ENCODE data around the gene UBR7.
"Not testable (repeated sequence)": the region's sequence is repeated elsewhere in the genome, so short reads cannot be mapped to it uniquely, and the experiment has no call there.

Gene UBR7, protein sequence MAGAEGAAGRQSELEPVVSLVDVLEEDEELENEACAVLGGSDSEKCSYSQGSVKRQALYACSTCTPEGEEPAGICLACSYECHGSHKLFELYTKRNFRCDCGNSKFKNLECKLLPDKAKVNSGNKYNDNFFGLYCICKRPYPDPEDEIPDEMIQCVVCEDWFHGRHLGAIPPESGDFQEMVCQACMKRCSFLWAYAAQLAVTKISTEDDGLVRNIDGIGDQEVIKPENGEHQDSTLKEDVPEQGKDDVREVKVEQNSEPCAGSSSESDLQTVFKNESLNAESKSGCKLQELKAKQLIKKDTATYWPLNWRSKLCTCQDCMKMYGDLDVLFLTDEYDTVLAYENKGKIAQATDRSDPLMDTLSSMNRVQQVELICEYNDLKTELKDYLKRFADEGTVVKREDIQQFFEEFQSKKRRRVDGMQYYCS

DNA sequence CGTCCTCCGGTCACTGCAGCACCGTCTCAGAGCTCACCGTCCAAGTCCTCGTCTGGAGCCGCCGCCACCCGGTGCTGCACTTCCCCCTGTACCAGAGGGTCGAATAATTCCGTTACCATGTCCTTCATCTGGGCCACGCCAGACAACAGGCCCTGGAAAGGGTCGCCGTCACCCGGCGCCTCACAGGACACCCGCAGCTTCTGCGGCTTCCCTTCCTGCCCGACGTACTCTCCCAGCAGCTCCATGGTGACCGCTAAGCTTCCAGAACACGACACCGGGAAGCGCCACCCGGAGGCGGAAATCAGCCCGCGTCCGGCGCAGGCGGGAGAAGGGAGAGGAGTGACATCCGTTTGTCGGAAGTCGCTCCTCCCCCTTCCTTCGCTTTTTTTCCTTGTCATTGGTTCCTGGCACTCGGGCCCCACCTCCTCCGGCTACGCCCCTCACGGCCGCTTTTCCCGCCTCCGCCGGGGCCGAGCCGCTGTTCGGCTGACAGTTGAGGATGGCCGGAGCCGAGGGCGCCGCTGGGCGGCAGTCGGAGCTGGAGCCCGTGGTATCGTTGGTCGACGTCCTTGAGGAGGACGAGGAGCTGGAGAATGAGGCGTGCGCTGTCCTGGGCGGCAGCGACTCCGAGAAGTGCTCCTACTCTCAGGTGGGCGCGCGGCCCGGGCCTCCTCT lies at the start of gene UBR7, which contains the start of gene GON7:
Gene UBR7, plus strand, starts transcription at position 464 of the 675 bp plus-strand sequence. Its CDS starts 36 bp downstream, at position 500.
Gene GON7, minus strand, starts transcription at position 273 of the 675 bp plus-strand sequence. Its CDS starts 28 bp downstream, at position 245.
- DNase-seq: peak; percentile 95

DNA sequence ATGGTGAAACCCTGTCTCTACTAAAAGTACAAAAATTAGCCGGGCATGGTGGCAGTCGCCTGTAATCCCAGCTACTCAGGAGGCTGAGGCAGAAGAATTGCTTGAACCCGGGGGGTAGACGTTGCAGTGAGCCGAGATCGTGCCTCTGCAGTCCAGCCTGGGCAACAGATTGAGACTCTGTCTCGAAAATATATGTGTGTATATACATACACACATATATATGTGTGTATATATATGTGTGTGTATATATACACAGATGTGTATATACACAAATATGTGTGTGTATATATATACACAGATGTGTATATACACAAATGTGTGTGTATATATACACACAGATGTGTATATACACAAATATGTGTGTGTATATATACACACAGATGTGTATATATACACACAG lies 48.7 kb upstream of the UBR7 start:
- not testable (repeated sequence) for DNase-seq

DNA sequence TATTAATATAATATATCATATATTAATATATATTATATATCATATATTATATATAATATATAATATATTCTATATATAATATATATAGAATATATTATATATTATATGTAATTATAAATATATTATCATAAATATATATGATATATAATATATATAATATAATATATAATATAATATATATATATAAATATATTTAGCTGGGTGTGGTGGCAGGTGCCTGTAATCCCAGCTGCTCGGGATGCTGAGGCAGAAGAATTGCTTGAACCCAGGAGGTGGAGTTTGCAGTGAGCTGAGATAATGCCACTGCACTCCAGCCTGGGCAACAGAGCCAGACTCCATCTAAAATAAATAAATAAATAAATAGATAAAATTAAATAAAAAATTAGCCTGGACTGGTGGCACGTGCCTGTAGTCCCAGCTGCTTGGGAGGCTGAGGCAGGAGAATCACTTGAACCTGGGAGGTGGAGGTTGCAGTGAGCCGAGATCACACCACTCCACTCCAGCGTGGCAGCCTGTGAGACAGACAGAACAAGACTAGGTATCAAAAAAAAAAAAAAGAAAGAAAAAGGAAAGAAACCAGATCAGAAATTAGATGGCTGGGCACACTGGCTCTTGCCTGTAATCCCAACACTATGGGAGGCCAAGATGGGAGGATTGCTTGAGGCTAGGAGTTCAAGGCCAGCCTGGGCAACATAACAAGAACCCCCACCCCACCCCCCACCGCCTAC lies 47.3 kb upstream of the UBR7 start:
- DNase-seq: peak; percentile 11

DNA sequence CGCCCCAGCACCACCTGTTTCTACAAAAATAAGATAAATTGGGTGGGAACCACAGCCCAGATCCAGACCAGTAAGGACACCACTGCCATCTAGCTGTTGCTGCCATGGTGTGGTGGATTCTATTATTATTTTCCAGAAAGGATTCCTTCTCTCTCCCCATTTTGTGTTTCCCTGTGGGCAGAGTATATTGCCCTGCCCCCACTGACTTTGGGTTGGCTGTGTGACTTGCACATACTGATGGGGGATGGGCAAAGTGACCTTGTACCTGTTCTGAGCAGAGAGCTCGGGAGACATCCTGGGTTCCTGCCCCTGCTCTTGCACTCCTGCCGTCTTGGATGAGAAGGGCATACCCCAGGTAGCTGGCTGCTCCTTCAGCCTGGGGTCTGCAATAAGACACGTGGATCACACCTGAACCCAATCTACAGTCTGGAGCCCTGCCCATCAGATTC lies 46.7 kb upstream of the UBR7 start:
- peak; percentile 14 for DNase-seq

DNA sequence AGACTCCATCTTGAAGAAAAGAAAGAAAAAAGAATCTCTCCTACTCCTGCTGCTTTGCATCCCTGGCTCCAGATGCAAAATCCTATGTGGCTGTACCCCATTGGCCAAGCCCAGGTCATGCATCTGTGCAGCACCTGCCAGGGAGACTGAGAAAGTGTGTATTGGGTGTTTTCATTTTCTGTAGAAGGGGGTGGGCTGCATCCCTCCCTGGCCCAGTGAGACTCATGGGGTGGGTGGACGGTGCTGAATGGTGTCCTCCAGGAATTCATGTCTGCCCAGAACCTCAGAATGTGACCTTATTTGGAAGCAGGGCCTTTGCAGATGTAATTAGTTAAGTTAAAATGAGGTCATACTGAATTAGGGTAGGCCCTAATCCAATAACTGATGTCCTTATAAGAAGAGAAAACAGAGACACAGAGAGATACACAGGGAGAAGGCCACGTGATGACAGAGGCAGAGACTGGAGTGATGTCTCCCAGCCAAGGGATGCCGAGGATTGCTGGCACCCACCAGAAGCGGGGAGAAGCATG lies 45.6 kb upstream of the UBR7 start:
- DNase-seq: no peak

DNA sequence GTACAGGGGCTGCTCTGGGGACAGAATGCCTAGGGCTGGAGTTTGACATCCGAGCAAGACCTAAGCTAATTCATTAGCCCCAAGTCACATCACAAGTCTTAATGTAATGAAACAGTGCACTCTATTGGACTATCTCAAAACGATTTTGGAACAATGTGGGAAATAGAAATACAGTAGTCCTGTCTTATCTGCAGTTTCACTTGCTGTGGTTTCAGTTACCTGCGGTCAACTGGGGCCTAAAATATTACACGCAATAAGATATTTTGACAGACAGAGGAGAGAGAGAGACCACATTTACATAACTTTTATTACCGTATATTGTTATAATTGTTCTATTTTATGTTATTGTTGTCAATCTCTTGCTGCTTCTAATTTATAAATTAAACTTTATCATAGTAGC lies 43.5 kb upstream of the UBR7 start:
- no peak for DNase-seq

DNA sequence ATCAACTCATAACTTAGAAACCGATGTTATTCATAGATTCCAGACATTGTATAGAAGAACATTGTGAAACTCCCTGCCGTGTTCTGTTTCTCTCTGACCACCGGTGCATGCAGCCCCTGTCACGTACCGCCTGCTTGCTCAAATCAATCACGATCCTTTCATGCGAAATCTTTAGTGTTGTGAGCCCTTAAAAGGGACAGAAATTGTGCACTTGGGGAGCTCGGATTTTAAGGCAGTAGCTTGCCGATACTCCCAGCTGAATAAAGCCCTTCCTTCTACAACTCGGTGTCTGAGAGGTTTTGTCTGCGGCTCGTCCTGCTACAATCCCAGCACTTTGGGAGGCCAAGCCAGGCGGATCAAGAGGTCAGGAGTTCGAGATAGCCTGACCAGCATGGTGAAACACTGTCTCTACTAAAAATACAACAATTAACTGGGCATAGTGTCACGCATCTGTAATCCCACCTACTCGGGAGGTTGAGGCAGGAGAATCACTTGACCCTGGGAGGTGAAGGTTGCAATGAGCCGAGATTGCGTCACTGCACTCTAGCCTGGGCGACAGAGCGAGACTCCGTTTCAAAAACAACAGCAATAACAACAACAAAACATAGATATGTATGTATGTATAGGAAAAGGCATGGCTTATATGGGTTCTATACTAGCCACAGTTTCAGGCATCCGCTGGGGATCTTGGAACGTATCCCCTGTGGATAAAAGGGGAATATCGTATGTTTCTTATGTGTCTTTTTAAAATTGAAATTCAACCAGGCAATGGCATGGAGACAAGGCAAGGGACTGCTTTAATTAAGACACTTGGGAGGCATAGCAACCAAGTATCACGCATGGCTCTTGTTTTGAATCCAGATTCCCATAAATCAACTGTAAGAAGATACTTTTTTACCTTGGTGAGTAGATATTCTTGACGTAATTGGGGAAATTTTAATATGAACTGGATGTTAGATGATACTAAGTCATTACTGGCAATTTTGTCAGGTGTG lies 41.5 kb upstream of the UBR7 start:
- DNase-seq: not testable (repeated sequence)

DNA sequence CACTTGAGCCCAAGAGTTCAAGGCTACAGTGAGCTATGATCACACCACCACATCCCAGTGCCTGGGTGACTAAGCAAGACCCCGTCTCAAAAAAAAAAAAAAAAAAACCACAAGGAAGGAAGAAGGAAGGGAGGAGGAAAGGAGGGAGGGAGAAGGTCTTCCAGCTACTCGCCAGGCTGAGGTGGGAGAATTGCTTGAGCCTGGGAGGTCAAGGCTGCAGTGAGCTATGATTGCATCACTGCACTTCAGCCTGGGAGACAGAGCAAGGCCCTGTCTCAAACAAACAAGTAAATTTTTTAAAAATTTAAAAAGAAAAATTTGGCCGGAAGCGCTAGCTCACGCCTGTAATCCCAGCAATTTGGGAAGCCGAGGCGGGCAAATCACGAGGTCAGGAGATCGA lies 38.4 kb upstream of the UBR7 start:
- DNase-seq: not testable (repeated sequence)

DNA sequence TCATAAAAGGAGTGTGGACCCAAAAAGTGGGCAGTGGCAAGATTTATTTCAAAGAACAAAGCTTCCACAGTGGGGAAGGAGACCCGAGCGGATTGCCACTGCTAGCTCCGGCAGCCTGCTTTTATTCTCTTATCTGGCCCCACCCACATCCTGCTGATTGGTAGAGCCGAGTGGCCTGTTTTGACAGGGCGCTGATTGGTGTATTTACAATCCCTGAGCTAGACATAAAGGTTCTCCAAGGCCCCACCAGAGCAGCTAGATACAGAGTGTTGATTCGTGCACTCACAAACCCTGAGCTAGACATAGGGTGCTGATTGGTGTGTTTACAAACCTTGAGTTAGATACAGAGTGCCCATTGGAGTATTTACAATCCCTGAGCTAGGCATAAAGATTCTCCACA lies 37.4 kb upstream of the UBR7 start:
- not testable (repeated sequence) for DNase-seq

DNA sequence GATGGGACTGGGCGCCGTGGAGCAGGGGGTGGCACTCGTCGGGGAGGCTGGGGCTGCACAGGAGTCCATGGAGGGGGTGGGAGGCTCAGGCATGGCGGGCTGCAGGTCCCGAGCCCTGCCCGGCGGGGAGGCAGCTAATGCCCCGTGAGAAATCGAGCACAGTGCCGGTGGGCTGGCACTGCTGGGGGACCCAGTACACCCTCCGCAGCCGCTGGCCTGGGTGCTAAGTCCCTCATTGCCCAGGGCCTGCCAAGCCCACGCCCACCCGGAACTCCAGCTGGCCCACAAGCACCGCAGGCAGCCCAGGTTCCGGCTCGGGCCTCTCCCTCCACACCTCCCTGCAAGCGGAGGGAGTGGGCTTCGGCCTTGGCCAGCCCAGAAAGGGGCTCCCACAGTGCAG lies 36.9 kb upstream of the UBR7 start:
- DNase-seq: not testable (repeated sequence)

DNA sequence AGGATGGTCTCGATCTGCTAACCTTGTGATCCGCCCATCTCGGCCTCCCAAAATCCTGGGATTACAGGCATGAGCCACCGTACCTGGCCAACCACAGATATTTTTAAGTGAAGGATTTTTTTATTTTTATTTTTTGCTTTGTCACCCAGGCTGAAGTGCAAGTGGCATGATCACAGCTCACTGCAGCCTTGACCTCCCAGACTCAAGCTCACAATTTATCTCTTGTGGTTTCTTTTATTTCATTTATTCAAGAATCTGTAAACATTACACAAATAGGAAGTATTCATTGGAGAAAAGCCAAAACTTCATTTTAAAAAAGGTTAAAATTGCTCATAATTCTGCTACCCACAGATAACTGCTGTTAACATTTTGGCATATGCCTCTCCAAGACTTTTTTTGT lies 35.7 kb upstream of the UBR7 start:
- DNase-seq: no peak

DNA sequence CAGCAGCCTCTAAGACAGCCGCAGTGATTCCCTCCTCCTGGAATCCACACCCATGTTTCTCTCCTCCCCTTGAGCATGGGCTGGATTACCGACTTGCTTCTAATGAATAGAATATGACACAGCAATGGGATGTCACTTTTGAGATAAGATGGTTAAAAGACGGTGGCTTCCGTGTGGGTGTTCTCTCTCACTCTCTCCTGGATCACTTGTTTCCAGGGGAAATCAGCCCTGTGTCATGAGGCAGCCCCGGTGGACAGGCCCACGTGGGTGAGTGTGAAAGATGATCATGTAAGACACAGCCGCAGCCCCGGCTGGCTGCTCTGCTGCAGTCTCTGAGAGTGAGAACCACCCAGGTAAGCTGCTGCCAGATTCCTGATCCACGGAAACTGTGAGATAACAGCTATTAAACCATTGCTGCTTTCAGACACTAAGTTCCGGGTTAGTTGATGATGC lies 33.1 kb upstream of the UBR7 start:
- DNase-seq: no peak

DNA sequence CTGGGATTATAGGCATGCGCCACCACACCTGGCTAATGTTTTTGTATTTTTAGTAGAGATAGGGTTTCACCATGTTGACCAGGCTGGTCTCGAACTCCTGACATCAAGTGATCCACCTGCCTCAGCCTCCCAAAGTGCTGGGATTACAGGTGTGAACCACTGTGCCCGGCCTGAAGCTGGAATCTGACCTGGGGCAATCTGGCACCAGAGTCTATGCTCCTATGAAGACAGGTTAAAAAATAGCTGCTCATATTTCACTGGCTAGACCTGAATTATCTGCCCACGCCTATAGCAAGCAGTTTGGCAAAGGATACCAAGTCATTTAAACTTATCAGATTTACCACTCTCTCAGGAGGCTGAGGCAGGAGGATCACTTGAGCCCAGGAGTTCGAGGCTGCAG lies 32.3 kb upstream of the UBR7 start:
- not testable (repeated sequence) for DNase-seq

DNA sequence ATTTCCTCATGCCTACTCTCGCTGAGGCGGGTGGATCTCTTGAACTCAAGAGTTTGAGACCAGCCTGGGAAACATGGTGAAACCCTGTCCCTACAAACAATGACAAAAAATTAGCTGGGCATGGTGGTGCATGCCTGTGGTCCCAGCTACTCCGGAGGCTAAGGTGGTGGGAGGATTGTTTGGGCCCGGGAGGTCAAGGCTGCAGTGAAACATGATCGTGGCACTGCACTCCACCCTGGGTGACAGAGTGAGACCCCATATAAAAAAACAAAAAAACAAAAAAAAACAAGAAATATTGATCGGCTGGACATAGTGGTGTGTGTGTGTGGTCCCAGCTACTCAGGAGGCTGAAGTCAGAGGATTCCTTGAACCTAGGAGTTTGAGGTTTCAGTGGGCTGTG lies 31.6 kb upstream of the UBR7 start:
- DNase-seq: no peak

DNA sequence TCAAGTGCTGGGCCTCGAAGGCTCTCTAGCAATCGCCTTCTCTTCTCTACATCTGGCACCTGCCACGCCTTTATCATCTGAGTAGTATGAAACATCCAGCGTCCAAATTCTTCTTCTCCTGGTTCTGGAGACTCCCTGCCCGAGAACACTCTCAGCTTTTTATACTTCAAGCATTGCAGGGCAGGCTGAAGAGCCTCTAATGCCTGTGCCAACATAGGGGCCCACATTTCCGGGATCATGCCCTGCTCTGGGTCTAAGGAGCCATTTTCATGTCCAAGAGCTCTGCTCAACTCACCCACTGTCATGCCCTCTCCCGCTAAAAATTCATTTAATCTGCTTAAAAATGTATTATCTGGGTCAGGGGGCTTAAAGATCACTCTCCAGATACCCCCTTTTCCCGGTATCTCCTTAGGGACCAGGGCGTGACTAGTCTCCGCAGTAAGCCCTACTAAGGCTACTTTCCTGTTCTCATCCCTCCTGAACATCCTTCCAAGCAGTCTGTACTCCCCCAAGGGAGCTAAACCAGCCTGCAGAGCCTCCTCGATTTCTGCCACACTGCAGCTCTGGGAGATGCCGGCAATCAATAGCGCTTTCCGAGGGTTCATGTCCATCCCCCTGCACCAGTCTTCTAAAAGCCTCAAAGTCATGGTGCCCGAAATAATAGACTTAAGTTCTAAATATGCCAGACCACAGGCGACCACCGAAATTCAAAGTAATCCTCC lies 23.3 kb upstream of the UBR7 start:
- DNase-seq: no peak

DNA sequence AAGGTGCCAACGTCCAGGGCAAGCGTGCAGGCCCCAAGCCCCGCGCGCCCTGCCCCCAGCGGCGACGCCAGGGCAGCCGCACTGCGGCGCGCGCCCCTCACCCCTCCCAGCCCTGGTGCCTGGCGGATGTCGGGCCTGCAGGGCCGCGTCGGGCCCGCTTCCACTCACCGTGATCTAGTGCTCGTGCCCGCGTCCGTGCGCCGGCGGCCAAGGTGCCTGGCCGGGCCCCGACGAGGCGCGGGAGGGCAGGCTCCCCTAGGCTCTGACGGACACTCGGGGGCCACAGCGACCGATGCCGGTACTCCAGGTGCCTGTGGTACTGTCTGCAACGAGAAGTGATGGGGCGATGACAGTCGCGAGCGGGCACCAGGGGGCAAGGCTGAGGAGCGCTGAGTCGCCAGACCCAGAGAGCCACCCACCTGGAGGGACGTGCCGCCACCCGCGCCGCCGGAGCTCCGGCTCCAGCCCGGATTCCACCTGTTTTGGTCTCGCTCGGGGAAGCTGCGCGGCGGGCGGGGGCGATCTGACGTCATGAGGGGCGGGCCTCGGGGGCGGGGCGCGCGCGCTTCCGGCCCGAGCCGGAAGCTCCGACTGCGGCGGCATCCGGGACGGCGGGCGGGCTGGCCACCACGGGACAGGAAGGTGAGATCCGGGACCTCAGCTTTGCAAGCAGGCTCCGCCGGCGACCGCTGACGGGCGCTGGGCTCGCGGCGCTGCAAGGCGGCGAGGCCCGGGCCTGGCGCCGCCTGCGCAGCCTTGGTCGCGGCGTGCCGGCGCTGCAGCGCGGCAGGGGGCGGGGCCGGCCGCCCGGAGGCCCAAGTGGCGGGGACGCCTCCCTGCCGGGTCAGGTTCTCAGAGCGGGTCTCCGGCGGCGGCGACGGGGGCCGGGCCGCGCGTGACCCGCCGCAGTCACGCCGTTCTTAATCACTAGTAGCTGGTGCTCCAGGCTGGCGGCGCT lies 22.4 kb upstream of the UBR7 start, which contains the start of the genes LYSET and MOAP1:
Gene LYSET, plus strand, starts transcription at position 927 of the 958 bp plus-strand sequence. CDS start 89 bp downstream, outside the sequence.
Gene MOAP1, minus strand, starts transcription at position 507 of the 958 bp plus-strand sequence. CDS start 655 bp downstream, outside the sequence.
- peak; percentile 90 for DNase-seq

DNA sequence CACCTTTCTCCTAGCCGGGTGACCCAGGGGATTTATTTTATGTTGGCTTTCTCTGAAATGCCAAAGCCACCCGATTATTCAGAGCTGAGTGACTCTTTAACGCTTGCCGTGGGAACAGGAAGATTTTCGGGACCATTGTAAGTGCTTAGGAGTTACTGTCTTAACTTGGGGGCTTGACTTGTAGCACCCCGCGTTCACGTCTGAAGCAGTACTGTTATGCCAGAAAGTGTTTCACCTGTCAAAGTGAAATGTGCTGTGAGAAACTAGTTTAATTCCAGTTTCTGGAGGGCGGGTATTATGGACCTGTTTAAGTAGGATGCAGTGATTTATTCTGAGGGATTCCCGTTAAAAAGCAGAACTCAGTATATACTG lies 21.7 kb upstream of the UBR7 start:
- no peak for DNase-seq

DNA sequence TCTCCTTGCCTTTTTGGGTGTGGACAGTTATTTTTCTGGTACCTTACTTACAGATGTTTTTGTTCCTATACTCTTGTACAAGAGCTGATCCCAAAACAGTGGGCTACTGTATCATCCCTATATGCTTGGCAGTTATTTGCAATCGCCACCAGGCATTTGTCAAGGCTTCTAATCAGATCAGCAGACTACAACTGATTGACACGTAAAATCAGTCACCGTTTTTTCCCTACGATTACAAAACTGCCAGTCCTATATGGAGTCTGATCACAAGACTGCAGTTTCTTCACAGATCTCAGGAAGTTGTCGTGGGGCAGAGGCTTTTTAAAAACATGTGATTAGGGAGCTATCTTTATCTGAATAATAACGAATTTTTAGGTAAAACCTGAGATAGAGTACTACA lies 20.6 kb upstream of the UBR7 start:
- DNase-seq: no peak

DNA sequence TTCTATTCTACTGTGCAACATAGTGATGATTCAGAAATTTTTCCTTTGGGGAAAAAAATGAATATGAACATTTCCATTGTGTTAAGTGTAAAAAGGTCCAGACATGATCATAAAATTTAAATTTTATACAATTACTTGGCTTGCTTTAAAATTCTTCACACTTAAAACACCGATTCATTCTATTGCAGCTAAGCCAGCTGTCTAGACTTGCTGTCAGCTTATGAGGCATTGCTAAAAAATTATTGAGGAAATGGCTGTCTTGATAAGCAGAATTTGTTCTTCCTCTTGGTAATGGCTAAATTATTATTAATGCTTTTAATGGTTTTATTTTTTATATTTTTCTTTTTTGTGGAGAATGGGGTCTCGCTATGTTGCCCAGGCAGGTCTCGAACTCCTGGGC lies 20.1 kb upstream of the UBR7 start:
- DNase-seq: no peak

All from stimulated activated CD4-positive, alpha-beta T cell treated with anti-CD3 and anti-CD28 coated beads, Interleukin-15, amount 100 ng/mL, for 24 hours (primary cell).